Cardiac septum (tissue), 1 donor: ENCODE results near the gene ARMH3. TPM values are rescaled to one million over a fixed set of nuclear protein-coding genes. Genes with fewer than 3 reads are reported as not detected.
"Not testable (repeated sequence)": the region's sequence is repeated elsewhere in the genome, so short reads cannot be mapped to it uniquely, and the experiment has no call there.

Experiments used
- DNase-seq: peaks from one replicate; pipeline ENCODE4 v3.0.0-alpha.2; 2020; ENCODE audit warnings: low spot score
- intact Hi-C: fragments of 100-400 bp; cut with DNase I; formaldehyde crosslinking; loops from one replicate; pipeline ENCODE4 v1.14.0; 2022
- total RNA-seq: library from RNA; stranded (reverse); fragmentation: NEBNext Ultra II Directional; extraction: Animal tissue kit (Norgen Biotek cat#: 25700); gene quantifications from one replicate; pipeline ENCODE4 v1.2.1, GENCODE V29; 2021
- donor health status: DM: no; HTN: no; CAD: no.

The ARMH3 gene
- total RNA-seq, 1 donor from 2014 or later = 50.4 TPM

GRCh38 chr10:102001435-102002068, 54.4 kb downstream of the ARMH3 start:
- DNase-seq = no peak
- intact Hi-C loops = no loop called here

GRCh38 chr10:101997803-101998202, 58.2 kb downstream of the ARMH3 start:
- intact Hi-C loops = no loop called here
- DNase-seq = no peak

DNA sequence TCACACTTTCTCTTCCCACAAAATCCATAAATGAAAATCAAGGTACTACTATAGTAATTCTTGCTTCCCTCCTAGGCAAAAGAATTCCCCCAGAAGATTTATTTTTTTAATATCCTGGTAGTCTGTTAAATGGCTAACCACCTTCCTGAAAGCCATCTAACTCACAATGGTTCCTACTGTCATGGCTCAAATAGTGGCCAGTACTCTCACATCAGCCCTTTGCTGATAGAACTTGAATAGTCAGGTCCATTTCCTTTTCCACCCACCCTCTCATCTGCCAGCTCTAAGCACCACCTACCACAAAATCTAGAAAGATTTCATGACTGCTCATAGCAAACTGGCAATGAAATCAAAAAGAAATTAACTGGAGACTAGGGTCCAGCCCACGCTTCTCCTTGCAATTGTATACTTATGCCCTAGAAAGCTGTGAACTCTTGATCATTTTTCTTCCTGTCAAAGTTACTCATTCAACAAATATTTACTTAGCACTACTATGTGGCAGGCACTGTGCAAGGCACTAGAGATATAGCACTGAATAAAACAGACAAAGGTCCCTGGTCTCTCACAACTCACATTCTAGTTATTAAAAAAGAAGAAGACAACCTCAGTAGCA, 60.4 kb downstream of the ARMH3 start:
- intact Hi-C loops = no loop called here
- no peak for DNase-seq

- intact Hi-C loops = no loop called here
- no peak for DNase-seq
Measured at GRCh38 chr10:101993651-101994200, 62.2 kb downstream of the ARMH3 start.

GRCh38 chr10:101993221-101993620, 62.8 kb downstream of the ARMH3 start:
- no peak for DNase-seq
- intact Hi-C loops = no loop called here

GRCh38 chr10:101987136-101987535, 68.8 kb downstream of the ARMH3 start:
- intact Hi-C loops = no loop called here
- no peak for DNase-seq

- no peak for DNase-seq
- intact Hi-C loops = no loop called here
Measured at GRCh38 chr10:101986624-101986971, 69.4 kb downstream of the ARMH3 start.

GRCh38 chr10:101980677-101981076, 75.3 kb downstream of the ARMH3 start:
- intact Hi-C loops = not testable (repeated sequence)

GRCh38 chr10:101974091-101974971, 81.6 kb downstream of the ARMH3 start:
- intact Hi-C loops = no loop called here
- no peak for DNase-seq

More at GRCh38 chr10:101980677-101981076, 75.3 kb downstream of the ARMH3 start:
- DNase-seq = not testable (repeated sequence)

GRCh38 chr10:101972761-101973160, 83.2 kb downstream of the ARMH3 start:
- DNase-seq = no peak

DNA sequence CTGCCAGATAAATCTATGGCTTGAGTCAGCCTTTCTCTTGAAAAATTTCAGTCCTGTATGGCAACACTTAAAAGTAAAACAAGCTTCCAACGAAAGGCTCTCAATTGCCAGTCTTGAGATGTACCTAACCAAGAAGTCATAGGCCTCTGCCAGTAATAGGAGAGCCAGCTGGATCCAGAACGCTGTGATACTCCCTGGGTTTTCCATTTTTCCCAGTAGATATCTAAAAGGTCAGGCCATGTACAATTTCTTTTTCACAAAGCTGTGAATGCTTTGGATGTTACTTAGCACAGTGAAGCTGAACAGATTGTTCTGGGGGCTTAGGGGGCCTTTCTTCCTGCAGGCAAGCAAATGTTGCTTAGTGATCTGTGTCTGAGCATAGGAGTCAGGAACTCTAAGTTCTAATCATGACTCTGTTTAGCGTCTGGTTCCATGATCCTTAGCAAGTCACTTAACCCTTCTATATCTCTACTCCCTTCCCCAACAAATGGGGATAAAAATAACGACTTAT, 86.5 kb downstream of the ARMH3 start:
- intact Hi-C loops = no loop called here
- DNase-seq = no peak

More at GRCh38 chr10:101972761-101973160, 83.2 kb downstream of the ARMH3 start:
- intact Hi-C loops = no loop called here

DNA sequence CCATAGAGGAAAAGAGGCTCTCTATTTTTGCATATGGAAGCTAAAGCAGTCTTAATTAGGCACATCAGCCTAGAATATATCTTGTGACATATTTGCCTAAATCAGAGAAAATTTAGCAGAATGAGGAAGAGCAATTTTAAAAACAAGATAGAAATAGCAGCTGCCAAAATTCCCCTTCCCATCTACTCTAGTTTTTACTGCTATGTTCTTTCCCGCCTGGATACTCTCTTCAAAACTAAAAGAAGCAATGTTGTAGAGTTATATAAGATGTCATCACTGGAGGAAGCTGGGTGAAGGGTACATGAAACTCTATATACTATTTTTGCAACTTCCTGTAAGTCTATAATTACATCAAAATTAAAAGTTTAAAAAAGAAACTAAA, 87.0 kb downstream of the ARMH3 start:
- DNase-seq = no peak
- intact Hi-C loops = no loop called here

DNA sequence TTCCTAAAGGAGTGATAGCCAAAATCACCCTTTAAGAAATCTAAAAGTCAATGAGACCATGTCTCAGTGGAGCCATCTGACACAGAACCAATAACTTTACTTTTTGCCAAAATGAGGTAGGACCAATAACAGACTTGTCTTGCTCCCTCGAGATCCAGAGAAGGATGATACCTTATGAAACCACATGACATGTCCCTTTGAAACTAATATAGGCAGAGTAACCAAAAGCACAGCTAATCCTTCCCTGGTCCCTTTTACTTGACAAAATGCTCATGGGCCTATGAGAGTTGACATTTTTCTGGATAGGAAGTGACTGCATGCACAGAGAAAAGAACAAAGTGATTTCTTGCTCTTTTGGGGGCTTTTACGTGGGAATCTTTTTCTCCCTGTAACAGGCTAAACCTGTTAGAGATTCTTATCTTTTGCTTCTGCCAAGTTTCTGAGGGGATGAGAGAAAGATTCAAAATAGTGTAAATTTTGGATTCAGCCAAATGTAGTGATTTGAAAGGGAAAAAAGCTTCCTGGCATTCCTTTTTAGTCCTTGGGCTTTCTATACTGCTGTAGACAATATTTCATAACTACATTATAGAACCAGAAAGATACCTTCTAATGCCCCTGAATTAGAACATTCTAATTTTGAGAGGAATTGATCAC, 87.6 kb downstream of the ARMH3 start:
- intact Hi-C loops = no loop called here
- DNase-seq = no peak

- no peak for DNase-seq
- intact Hi-C loops = loop anchor here (2.0 kb wide), 1 partner anchor 73 kb away; no protein-coding TSS in a partner anchor
Measured at GRCh38 chr10:101967713-101968112, 88.3 kb downstream of the ARMH3 start.

- intact Hi-C loops = loop anchor here (2.0 kb wide), 1 partner anchor 72 kb away; no protein-coding TSS in a partner anchor
- no peak for DNase-seq
Measured at GRCh38 chr10:101967119-101967518, 88.9 kb downstream of the ARMH3 start.

DNA sequence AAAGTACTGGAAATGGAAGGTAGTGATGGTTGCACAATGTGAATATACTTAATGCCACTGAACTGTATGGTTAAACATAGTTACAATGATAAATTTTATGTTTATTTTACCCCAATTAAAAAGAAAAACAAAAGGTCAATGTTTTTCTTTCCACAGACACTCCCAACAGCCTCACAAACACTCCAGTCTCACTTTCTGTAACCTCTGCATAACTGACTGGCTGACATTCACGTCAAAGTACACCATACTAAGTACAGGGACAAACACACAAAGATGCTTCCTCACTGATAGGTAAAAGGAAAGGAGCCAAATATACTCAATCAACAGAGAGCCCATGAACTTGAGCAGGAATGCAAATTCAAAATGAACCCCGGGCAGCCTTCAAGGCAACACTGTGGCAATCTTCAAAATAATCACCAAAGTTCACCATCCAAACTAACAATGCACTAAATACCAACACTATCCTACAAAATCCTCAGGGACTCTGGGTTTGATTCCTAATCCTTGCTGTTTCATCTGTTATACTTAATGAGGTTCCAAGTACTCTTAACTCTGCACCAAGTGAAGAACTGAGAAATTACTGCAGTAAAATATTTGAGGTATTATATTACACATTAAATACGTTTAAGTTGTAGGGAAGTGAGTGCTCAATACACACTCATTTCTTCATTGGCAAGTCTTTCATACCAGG, 90.8 kb downstream of the ARMH3 start:
- no peak for DNase-seq
- intact Hi-C loops = no loop called here

DNA sequence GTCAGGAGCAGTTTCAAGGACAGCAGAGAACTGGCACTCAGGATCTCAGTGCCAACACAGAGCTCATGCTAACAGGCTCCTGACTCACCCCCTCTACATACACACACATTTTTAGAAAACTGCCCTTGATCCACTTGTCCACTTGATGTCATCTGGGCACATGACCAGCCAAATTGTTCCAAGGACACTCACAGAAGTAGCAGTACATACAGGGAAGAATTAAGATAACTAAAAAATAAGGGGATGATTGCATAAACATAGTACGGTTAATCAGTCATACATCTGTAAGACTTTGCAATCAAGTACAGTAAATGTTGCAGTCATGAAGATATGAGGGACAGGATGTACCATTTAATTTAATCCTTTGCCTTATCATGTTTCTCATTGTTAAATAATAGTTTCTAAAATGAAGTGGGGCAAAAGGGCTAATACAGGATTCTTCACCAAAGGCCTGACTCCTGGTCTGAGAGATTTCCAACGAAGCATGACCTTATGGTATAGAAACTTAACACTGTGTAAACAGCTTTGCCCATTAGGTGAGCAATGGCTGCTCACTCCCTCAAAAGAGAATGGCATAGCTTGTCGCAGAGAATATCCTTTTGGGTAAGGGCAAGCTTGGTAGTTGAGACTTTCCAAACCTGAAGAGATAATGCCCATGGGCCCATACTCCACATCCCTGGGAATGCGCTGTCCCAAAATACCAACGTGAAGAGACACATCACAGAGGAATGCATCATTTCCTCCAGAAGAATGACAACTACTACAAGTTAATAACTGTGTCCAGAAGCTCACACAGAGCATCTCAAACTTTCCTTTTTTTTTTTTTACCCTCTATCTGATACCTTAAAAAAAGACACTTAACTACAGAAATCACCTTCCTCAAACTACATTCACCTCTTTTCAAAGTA, 94.1 kb downstream of the ARMH3 start:
- DNase-seq = no peak
- intact Hi-C loops = no loop called here

- intact Hi-C loops = no loop called here
Measured at GRCh38 chr10:101960879-101961395, 95.0 kb downstream of the ARMH3 start.

More at GRCh38 chr10:101960879-101961395, 95.0 kb downstream of the ARMH3 start:
- no peak for DNase-seq
